Measurements from ENCODE around the gene CEP85L. TPM values are rescaled to one million over a fixed set of nuclear protein-coding genes. Genes with fewer than 3 reads are reported as not detected.

Gene CEP85L
- total and polyA plus RNA-seq, 10 of the 15 experiments (the other 5 are each of a cell fraction or from before 2014, with no cell fraction given), result 1.8 to 10.9 (median 7.1) TPM

DNA sequence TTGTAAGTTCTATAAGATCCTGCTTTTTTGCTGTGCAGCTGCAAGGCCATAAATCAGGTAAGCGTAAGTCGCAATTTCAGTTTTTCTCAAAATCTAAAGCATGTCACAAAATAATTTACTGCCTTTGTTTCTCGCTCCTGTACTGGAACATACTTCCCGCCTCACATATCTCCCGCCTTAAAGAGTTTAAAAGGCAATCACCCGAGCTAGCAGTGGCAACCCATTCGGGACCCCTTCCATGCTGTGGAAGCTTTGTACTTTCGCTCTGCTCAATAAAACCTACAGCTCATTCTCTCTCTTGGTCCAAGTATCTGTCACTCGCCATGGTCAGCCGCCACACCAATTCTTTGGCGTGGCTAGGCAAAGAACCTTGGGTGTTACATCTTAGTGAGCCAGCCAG is 34.0 kb downstream of the CEP85L start:
- Histone ChIP-seq H3K4me2 (ENCODE audit: control insufficient read depth, insufficient read depth) (no peak overlapping the region), H3K9ac (ENCODE audit: control insufficient read depth, insufficient read depth, low read length) (no peak overlapping the region), H3K27me3 (replicated peaks in 1 of 2; ENCODE audit: control insufficient read depth in 2 of 2, insufficient read depth in 2 of 2, low read length in 1 of 2) (no peaks in the 10 kb centered on the region), H4K20me1 (ENCODE audit: control insufficient read depth, insufficient read depth) (no peaks in the 10 kb centered on the region), H3K4me1 (ENCODE audit: control insufficient read depth, insufficient read depth, low read length) (no peaks in the 10 kb centered on the region), H3K27ac (ENCODE audit: control insufficient read depth, insufficient read depth) (no peak overlapping the region), H3K4me3 (no peak overlapping the region), H2AFZ (ENCODE audit: control insufficient read depth, low read depth, low read length) (no peak overlapping the region), H3K9me3 (replicated peaks; ENCODE audit: control insufficient read depth, insufficient read depth, low read length) (no peaks in the 10 kb centered on the region; the same call in 2 of the 3 replicates), H3K36me3 (ENCODE audit: control insufficient read depth in 2 of 2, insufficient read depth in 2 of 2, low read length in 1 of 2) (no peaks in the 10 kb centered on the region), H3K79me2 (ENCODE audit: control insufficient read depth, insufficient read depth, low read length) (no peaks in the 10 kb centered on the region; the same call in none of the 2 replicates)
- ChIA-PET RAD21 (ENCODE audit: unreplicated experiment) (interaction anchor here (1.6 kb wide), 1 partner anchor 52 kb away, joined by 12 read pairs; no protein-coding TSS in a partner anchor), CTCF (interaction anchor here (0.8 to 4.3 kb wide), 10 partner anchors 9 to 493 kb away, joined by 3 to 54 read pairs (median 4); no protein-coding TSS in a partner anchor), SMC1A (ENCODE audit: uncharacterized antibody, unreplicated experiment) (interaction anchor here (0.9 to 1.6 kb wide), 6 partner anchors 8 to 112 kb away, joined by 3 to 8 read pairs (median 4); no protein-coding TSS in a partner anchor), POLR2A (no interaction called here)
- no TSS peak for BruUV-seq (replicated peaks)
- WGBS (ENCODE audit: insufficient coverage, insufficient replicate concordance, low lambda C conversion rate, missing lambda C conversion rate), result 89% methylated on average over 11 of the region's 11 CpGs
- ATAC-seq (no peak), FAIRE-seq (no peak), DNase-seq (ENCODE audit: low read depth, low spot score) (no peak)
- intact Hi-C loops (cut with micrococcal nuclease; ENCODE audit: unreplicated experiment) (loop anchor here (5.0 kb wide), 1 partner anchor 640 kb away; no protein-coding TSS in a partner anchor), in situ Hi-C loops (cut with MboI) (no loop called here)
- TF ChIP-seq ASH2L (IDR thresholded peaks at IDR 0.05; ENCODE audit: borderline replicate concordance, low read depth) (no peak), YY1 (IDR thresholded peaks at IDR 0.05; ENCODE audit: low read depth, low read length) (no peak), CUX1 (IDR thresholded peaks at IDR 0.05; ENCODE audit: insufficient replicate concordance, low read depth, low read length) (no peak), SREBF1 (IDR thresholded peaks at IDR 0.05; ENCODE audit: low read length) (no peak)
- TF ChIP-seq, protein P1, sequence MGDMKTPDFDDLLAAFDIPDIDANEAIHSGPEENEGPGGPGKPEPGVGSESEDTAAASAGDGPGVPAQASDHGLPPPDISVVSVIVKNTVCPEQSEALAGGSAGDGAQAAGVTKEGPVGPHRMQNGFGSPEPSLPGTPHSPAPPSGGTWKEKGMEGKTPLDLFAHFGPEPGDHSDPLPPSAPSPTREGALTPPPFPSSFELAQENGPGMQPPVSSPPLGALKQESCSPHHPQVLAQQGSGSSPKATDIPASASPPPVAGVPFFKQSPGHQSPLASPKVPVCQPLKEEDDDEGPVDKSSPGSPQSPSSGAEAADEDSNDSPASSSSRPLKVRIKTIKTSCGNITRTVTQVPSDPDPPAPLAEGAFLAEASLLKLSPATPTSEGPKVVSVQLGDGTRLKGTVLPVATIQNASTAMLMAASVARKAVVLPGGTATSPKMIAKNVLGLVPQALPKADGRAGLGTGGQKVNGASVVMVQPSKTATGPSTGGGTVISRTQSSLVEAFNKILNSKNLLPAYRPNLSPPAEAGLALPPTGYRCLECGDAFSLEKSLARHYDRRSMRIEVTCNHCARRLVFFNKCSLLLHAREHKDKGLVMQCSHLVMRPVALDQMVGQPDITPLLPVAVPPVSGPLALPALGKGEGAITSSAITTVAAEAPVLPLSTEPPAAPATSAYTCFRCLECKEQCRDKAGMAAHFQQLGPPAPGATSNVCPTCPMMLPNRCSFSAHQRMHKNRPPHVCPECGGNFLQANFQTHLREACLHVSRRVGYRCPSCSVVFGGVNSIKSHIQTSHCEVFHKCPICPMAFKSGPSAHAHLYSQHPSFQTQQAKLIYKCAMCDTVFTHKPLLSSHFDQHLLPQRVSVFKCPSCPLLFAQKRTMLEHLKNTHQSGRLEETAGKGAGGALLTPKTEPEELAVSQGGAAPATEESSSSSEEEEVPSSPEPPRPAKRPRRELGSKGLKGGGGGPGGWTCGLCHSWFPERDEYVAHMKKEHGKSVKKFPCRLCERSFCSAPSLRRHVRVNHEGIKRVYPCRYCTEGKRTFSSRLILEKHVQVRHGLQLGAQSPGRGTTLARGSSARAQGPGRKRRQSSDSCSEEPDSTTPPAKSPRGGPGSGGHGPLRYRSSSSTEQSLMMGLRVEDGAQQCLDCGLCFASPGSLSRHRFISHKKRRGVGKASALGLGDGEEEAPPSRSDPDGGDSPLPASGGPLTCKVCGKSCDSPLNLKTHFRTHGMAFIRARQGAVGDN (IDR thresholded peaks at IDR 0.05), result no peak
- TF ChIP-seq, protein P2, sequence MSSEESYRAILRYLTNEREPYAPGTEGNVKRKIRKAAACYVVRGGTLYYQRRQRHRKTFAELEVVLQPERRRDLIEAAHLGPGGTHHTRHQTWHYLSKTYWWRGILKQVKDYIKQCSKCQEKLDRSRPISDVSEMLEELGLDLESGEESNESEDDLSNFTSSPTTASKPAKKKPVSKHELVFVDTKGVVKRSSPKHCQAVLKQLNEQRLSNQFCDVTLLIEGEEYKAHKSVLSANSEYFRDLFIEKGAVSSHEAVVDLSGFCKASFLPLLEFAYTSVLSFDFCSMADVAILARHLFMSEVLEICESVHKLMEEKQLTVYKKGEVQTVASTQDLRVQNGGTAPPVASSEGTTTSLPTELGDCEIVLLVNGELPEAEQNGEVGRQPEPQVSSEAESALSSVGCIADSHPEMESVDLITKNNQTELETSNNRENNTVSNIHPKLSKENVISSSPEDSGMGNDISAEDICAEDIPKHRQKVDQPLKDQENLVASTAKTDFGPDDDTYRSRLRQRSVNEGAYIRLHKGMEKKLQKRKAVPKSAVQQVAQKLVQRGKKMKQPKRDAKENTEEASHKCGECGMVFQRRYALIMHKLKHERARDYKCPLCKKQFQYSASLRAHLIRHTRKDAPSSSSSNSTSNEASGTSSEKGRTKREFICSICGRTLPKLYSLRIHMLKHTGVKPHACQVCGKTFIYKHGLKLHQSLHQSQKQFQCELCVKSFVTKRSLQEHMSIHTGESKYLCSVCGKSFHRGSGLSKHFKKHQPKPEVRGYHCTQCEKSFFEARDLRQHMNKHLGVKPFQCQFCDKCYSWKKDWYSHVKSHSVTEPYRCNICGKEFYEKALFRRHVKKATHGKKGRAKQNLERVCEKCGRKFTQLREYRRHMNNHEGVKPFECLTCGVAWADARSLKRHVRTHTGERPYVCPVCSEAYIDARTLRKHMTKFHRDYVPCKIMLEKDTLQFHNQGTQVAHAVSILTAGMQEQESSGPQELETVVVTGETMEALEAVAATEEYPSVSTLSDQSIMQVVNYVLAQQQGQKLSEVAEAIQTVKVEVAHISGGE (CRISPR knock-in tag; IDR thresholded peaks at IDR 0.05), result no peak
- TF ChIP-seq, protein P3, sequence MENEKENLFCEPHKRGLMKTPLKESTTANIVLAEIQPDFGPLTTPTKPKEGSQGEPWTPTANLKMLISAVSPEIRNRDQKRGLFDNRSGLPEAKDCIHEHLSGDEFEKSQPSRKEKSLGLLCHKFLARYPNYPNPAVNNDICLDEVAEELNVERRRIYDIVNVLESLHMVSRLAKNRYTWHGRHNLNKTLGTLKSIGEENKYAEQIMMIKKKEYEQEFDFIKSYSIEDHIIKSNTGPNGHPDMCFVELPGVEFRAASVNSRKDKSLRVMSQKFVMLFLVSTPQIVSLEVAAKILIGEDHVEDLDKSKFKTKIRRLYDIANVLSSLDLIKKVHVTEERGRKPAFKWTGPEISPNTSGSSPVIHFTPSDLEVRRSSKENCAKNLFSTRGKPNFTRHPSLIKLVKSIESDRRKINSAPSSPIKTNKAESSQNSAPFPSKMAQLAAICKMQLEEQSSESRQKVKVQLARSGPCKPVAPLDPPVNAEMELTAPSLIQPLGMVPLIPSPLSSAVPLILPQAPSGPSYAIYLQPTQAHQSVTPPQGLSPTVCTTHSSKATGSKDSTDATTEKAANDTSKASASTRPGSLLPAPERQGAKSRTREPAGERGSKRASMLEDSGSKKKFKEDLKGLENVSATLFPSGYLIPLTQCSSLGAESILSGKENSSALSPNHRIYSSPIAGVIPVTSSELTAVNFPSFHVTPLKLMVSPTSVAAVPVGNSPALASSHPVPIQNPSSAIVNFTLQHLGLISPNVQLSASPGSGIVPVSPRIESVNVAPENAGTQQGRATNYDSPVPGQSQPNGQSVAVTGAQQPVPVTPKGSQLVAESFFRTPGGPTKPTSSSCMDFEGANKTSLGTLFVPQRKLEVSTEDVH (IDR thresholded peaks at IDR 0.05; ENCODE audit: low read depth, partially characterized antibody), result no peak

Measured in GM12878 (cell line).